H1 (cell line): ENCODE measurements around the gene APOA1. TPM values are rescaled to one million over a fixed set of nuclear protein-coding genes. Genes with fewer than 3 reads are reported as not detected.
A peak's percentile ranks its signal among the peaks of the same experiment; 100 is the strongest.

Experiments
- CTCF ChIA-PET: fragments of 300-600 bp; sonication (Branson Sonifier 250); formaldehyde crosslinking; loops from one replicate; lab custom pipeline; 2021; ENCODE audit not compliant: partially characterized antibody; lab: Charles Lee
- POLR2A ChIA-PET: fragments of 300-600 bp; sonication (Branson Sonifier 250); formaldehyde crosslinking; loops from one replicate; lab custom pipeline; 2021; ENCODE audit warnings: inconsistent platforms; ENCODE audit not compliant: partially characterized antibody; lab: Charles Lee
- DNase-seq, 2 experiments: peaks; one replicate each; pipeline versions ENCODE4 v3.0.0 to v3.0.0-alpha.2; 2010 to 2022; ENCODE audit warnings: low spot score in 2 of 2, low read depth in 1 of 2, mixed read lengths in 1 of 2
- FAIRE-seq: peaks from 2 replicates; lab custom pipeline; 2011; peaks lifted over from hg19 to GRCh38; lab: Jason Lieb, UNC
- H2AFZ ChIP-seq: 2 replicates; pipeline ENCODE4 v1.8.1; 2012; ENCODE audit warnings: low read length, inconsistent platforms
- H2AK5ac ChIP-seq: 2 replicates; pipeline ENCODE4 v1.6.1; 2013; ENCODE audit warnings: low read depth, low read length
- H2BK120ac ChIP-seq: replicated peaks from 2 replicates; pipeline ENCODE3; 2013; ENCODE audit warnings: low read depth, low read length, inconsistent platforms
- H2BK12ac ChIP-seq: 2 replicates; pipeline ENCODE4 v1.6.1; 2013; ENCODE audit warnings: low read depth, low read length
- H2BK15ac ChIP-seq: 2 replicates; pipeline ENCODE4 v1.6.1; 2013; ENCODE audit warnings: low read length
- H2BK20ac ChIP-seq: 2 replicates; pipeline ENCODE4 v1.6.1; 2013; ENCODE audit warnings: low read length
- H2BK5ac ChIP-seq: 2 replicates; pipeline ENCODE4 v1.6.1; 2013; ENCODE audit warnings: low read depth, low read length
- H3K14ac ChIP-seq: 2 replicates; pipeline ENCODE4 v1.6.1; 2013; ENCODE audit warnings: inconsistent platforms; ENCODE audit not compliant: insufficient read length
- H3K18ac ChIP-seq: 2 replicates; pipeline ENCODE4 v1.6.1; 2013; ENCODE audit warnings: low read length; ENCODE audit errors: extremely low read depth
- H3K23ac ChIP-seq: 2 replicates; pipeline ENCODE4 v1.6.1; 2013; ENCODE audit warnings: inconsistent platforms; ENCODE audit not compliant: insufficient read length
- H3K23me2 ChIP-seq: 2 replicates; pipeline ENCODE4 v1.6.1; 2013; ENCODE audit warnings: low read depth, low read length
- H3K27ac ChIP-seq: 2 replicates; pipeline ENCODE4 v1.6.1; 2011; ENCODE audit warnings: low read depth, low read length, inconsistent platforms
- H3K27me3 ChIP-seq, 4 experiments: replicated peaks in 1 of 4; 1 replicate in 1 of 4; 2 replicates in 3 of 4; pipeline versions ENCODE4 v1.6.1 to v1.8.1; 2011 to 2013; ENCODE audit warnings: low read length in 3 of 4, mild to moderate bottlenecking in 3 of 4, inconsistent platforms in 2 of 4, mixed read lengths in 2 of 4, moderate library complexity in 1 of 4; ENCODE audit not compliant: control insufficient read depth in 3 of 4, insufficient read depth in 3 of 4; ENCODE audit errors: extremely low read depth in 1 of 4
- H3K36me3 ChIP-seq, 4 experiments: 2 replicates each; pipeline versions ENCODE4 v1.6.1 to v1.8.1; 2011 to 2013; ENCODE audit warnings: mild to moderate bottlenecking in 4 of 4, low read length in 3 of 4, moderate library complexity in 2 of 4, control low read depth in 1 of 4, inconsistent platforms in 1 of 4; ENCODE audit not compliant: insufficient read depth in 4 of 4, control insufficient read depth in 2 of 4
- H3K4ac ChIP-seq: replicated peaks from 2 replicates; pipeline ENCODE3; 2013; ENCODE audit warnings: low read length, low read depth, mixed read lengths, inconsistent platforms; ENCODE audit not compliant: insufficient read length
- H3K4me1 ChIP-seq, 4 experiments: replicated peaks in 1 of 4; 1 replicate in 1 of 4; 2 replicates in 3 of 4; pipeline versions ENCODE4 v1.6.1 to v1.8.1; 2011 to 2013; ENCODE audit warnings: low read length in 3 of 4, inconsistent platforms in 2 of 4, mixed read lengths in 1 of 4; ENCODE audit not compliant: insufficient read depth in 4 of 4, control insufficient read depth in 3 of 4
- H3K4me2 ChIP-seq, 2 experiments: 2 replicates each; pipeline versions ENCODE4 v1.6.1 to v1.8.1; 2011 to 2013; ENCODE audit warnings: low read depth in 2 of 2, low read length in 2 of 2, control low read depth in 1 of 2, inconsistent platforms in 1 of 2, mild to moderate bottlenecking in 1 of 2; ENCODE audit not compliant: insufficient read depth in 1 of 2
- H3K4me3 ChIP-seq, 4 experiments: fragments of 200-600, 300-600 bp in 1 of 4; sonication (generic), shearing (Covaris generic), sonication (Bioruptor Twin) in 1 of 4; 2 replicates each; pipeline versions ENCODE4 v1.5.1 to v1.8.1; 2011 to 2016; ENCODE audit warnings: low read length in 4 of 4, low read depth in 3 of 4, control low read depth in 2 of 4, inconsistent platforms in 2 of 4, mild to moderate bottlenecking in 2 of 4, mixed read lengths in 1 of 4, moderate library complexity in 1 of 4; ENCODE audit not compliant: insufficient read depth in 2 of 4; ENCODE audit errors: extremely low read depth in 1 of 4
- H3K56ac ChIP-seq: replicated peaks from 2 replicates; pipeline ENCODE3; 2013; ENCODE audit warnings: low read depth, mild to moderate bottlenecking, mixed read lengths, low read length, inconsistent platforms; ENCODE audit not compliant: insufficient read length
- H3K79me1 ChIP-seq: 2 replicates; pipeline ENCODE4 v1.6.1; 2013; ENCODE audit warnings: low read depth, low read length, control low read depth
- H3K79me2 ChIP-seq, 2 experiments: 2 replicates each; pipeline versions ENCODE4 v1.6.1 to v1.8.1; 2012 to 2013; ENCODE audit warnings: low read length in 2 of 2, mild to moderate bottlenecking in 2 of 2, inconsistent platforms in 1 of 2; ENCODE audit not compliant: insufficient read depth in 2 of 2, control insufficient read depth in 1 of 2
- H3K9ac ChIP-seq, 4 experiments: replicated peaks in 1 of 4; 1 replicate in 1 of 4; 2 replicates in 3 of 4; pipeline versions ENCODE4 v1.6.1 to v1.8.1; 2011 to 2013; ENCODE audit warnings: low read depth in 3 of 4, low read length in 3 of 4, control low read depth in 2 of 4, mild to moderate bottlenecking in 2 of 4, moderate library complexity in 2 of 4, inconsistent platforms in 1 of 4; ENCODE audit errors: extremely low read depth in 1 of 4
- H3K9me3 ChIP-seq, 2 experiments: 2 replicates each; pipeline versions ENCODE4 v1.6.1 to v1.8.1; 2012 to 2013; ENCODE audit warnings: mild to moderate bottlenecking in 2 of 2, moderate library complexity in 2 of 2, control low read depth in 1 of 2, inconsistent platforms in 1 of 2, low read depth in 1 of 2, low read length in 1 of 2, mixed read lengths in 1 of 2; ENCODE audit not compliant: insufficient read depth in 2 of 2
- H4K20me1 ChIP-seq, 2 experiments: replicated peaks in 1 of 2; 2 replicates each; pipeline versions ENCODE3 to v1.8.1; 2011 to 2013; ENCODE audit warnings: inconsistent platforms in 2 of 2, low read length in 2 of 2, mild to moderate bottlenecking in 1 of 2; ENCODE audit not compliant: insufficient read depth in 2 of 2, control insufficient read depth in 1 of 2
- H4K5ac ChIP-seq: 2 replicates; pipeline ENCODE4 v1.6.1; 2013; ENCODE audit warnings: low read length, low read depth, mixed read lengths, inconsistent platforms; ENCODE audit not compliant: insufficient read length
- H4K8ac ChIP-seq: 2 replicates; pipeline ENCODE4 v1.8.0; 2013; ENCODE audit warnings: mild to moderate bottlenecking, moderate library complexity, low read length, inconsistent platforms; ENCODE audit not compliant: insufficient read depth; ENCODE audit errors: extremely low read depth
- H4K91ac ChIP-seq: replicated peaks from 2 replicates; pipeline ENCODE3; 2013; ENCODE audit warnings: low read length, mixed read lengths, inconsistent platforms; ENCODE audit not compliant: insufficient read length
- CREB1 ChIP-seq: IDR thresholded peaks from 2 replicates; pipeline ENCODE4 v1.6.1; 2012; ENCODE audit warnings: inconsistent platforms
- RAD21 ChIP-seq, 2 experiments: IDR thresholded peaks in 1 of 2; conservative IDR thresholded peaks in 1 of 2; 2 replicates each; pipeline ENCODE4 v1.6.1; 2011; ENCODE audit warnings: low read depth in 2 of 2, low read length in 2 of 2, improper control_type of control experiment in 1 of 2, inconsistent platforms in 1 of 2, mild to moderate bottlenecking in 1 of 2, moderate library complexity in 1 of 2
- RXRA ChIP-seq: IDR thresholded peaks from 2 replicates; pipeline ENCODE4 v1.6.1; 2011; ENCODE audit warnings: low read depth, mild to moderate bottlenecking, low read length, moderate library complexity; ENCODE audit not compliant: insufficient read depth
- SP4 ChIP-seq: IDR thresholded peaks from 2 replicates; pipeline ENCODE4 v1.6.1; 2012; ENCODE audit warnings: low read length, inconsistent platforms
- TAF1 ChIP-seq: IDR thresholded peaks from 2 replicates; pipeline ENCODE4 v1.6.1; 2011; ENCODE audit warnings: mild to moderate bottlenecking, low read depth, low read length
- TBP ChIP-seq: IDR thresholded peaks from 2 replicates; pipeline ENCODE4 v1.6.1; 2011; ENCODE audit warnings: low read depth, low read length, improper control_type of control experiment
- WGBS, 2 experiments: shearing (Covaris generic) in 1 of 2; methylation state at CpG; one replicate each; pipeline versions ENCODE4 v1.1.6 to v1.1.7; 2013 to 2015; ENCODE audit warnings: low lambda C conversion rate in 2 of 2, mixed read lengths in 2 of 2, inconsistent platforms in 1 of 2, low coverage in 1 of 2, missing lambda C conversion rate in 1 of 2; ENCODE audit not compliant: insufficient replicate concordance in 2 of 2, insufficient coverage in 1 of 2, insufficient read length in 1 of 2; ENCODE audit errors: extremely low coverage in 1 of 2, missing lambda C conversion rate in 1 of 2; 5-methylcytosine and 5-hydroxymethylcytosine counted together
- polyA plus RNA-seq, 7 experiments: library from polyadenylated mRNA; depleted of rRNA in 3 of 7; stranded (reverse) in 5 of 7; unstranded in 2 of 7; fragments of >200 nt in 5 of 7; fragments of 200-250 nt in 2 of 7; gene quantifications; 1 replicate in 5 of 7; 2 replicates in 1 of 7; 4 replicates in 1 of 7; pipeline versions ENCODE4 v1.2.1 to v1.2.3, GENCODE V29; 2011 to 2013; ENCODE audit warnings: missing spikeins in 2 of 7, mixed read lengths in 2 of 7
- total RNA-seq: library from RNA; stranded (reverse); fragmentation: NEBNext Ultra II Directional; extraction: Animal tissue kit (Norgen Biotek cat#: 25700); gene quantifications from 2 replicates; pipeline ENCODE4 v1.2.1, GENCODE V29; 2021
- TF ChIP-seq, protein P1 (sequence below), 3 experiments: IDR thresholded peaks; 1 replicate in 2 of 3; 2 replicates in 1 of 3; pipeline versions ENCODE4 v1.5.1 to v1.6.1; 2011; ENCODE audit warnings: low read length in 3 of 3, mild to moderate bottlenecking in 3 of 3, inconsistent platforms in 2 of 3, low read depth in 1 of 3, moderate library complexity in 1 of 3; ENCODE audit not compliant: insufficient read depth in 1 of 3; ENCODE audit errors: control extremely low read depth in 1 of 3

APOA1 gene
- total and polyA plus RNA-seq, 2 of the 8 experiments (the other 6 are each of a cell fraction or from before 2014, with no cell fraction given), result 0.80 TPM; not detected in 1

DNA sequence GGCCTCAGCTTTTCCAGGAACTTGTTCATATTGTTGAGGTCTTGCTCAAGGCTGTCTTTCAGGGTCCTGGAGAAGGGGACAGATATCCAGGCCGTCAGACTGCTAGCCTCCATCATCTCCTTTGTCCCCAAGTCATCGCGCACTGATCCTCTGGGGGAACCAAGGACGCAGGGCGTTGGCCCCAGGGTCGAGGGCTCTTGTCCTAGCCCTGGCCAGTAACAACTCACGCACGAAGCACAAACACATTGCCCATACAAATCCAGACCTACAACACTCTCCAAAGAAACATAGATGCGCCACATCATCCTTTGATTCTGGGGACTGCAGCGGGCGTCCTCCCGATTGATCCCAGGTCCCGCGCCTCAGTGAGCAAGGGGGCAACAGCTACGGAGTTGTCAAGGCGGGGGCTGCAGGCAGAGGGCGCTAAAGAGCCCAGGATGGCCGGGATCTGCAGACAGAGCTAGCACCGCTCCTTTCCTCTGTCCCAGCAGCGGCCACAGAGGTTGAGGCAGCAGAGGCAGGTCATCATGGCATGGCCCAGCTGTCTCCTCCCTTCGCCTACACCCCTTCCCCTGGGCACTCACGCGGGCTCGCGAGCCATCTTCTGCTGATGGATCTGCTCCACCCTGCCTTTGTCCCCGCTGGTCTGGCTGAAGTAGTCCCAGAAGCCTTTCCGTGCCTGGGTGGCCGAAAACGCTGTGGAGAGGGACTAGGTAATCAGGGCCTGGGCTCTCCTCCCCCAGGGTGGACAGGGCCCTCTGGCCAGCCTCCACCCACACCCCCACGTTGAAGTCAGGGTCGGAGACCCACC, 46.2 kb downstream of the APOA1 start:
- H3K4ac ChIP-seq, result no peak overlapping the region
- peak overlapping the region; percentile 86 for H3K18ac ChIP-seq
- H2AFZ ChIP-seq, result peak overlapping the region; percentile 95
- H3K27ac ChIP-seq, result no peak overlapping the region
- no peak overlapping the region for H3K14ac ChIP-seq
- H3K9ac ChIP-seq, result no peak overlapping the region
- peak overlapping the region; percentile 71; the same call in 1 of the 2 replicates for H2BK12ac ChIP-seq
- CTCF ChIA-PET, result interaction anchor here (0.6 to 12.1 kb wide), 38 partner anchors 8 to 435 kb away, joined by 3 to 237 read pairs (median 4); partner anchors contain the start of genes APOA1, APOA4, APOC3 and BUD13
- H2BK5ac ChIP-seq, result peak overlapping the region; percentile 18; the same call in 1 of the 2 replicates
- H4K91ac ChIP-seq, result peak overlapping the region; percentile 48
- H2BK15ac ChIP-seq, result peak overlapping the region; percentile 97
- no peak overlapping the region for H3K23ac ChIP-seq
- H3K56ac ChIP-seq, result no peak overlapping the region
- H4K20me1 ChIP-seq, result no peaks in the 10 kb centered on the region
- H2BK120ac ChIP-seq, result no peak overlapping the region
- H4K5ac ChIP-seq, result peak overlapping the region; percentile 16
- peaks cover 0 to 11% (median 3%) of the 10 kb centered on the region in 4 experiments; a peak in 4 of 7 replicates for H3K27me3 ChIP-seq
- no peaks in the 10 kb centered on the region for H3K9me3 ChIP-seq
- peak overlapping the region; percentile 87 for H4K8ac ChIP-seq
- H3K36me3 ChIP-seq, result peaks cover 0 to 4% (median 3%) of the 10 kb centered on the region in 4 experiments; a peak in 4 of 8 replicates
- peaks cover 0 to 15% of the 10 kb centered on the region in 2 experiments; a peak in 2 of 4 replicates for H3K79me2 ChIP-seq
- H3K4me1 ChIP-seq, result peaks cover 4 to 14% (median 7%) of the 10 kb centered on the region in 4 experiments
- H2AK5ac ChIP-seq, result no peak overlapping the region
- H2BK20ac ChIP-seq, result 0 out of 2 replicates have a peak overlapping the region, but pooled peaks have one; percentile 77
- POLR2A ChIA-PET, result interaction anchor here (0.9 to 6.0 kb wide), 5 partner anchors 14 to 354 kb away, joined by 3 to 29 read pairs (median 7); partner anchors contain the start of genes APOC3, BUD13 and PAFAH1B2
- H3K79me1 ChIP-seq, result peaks cover 5% of the 10 kb centered on the region; the same call in 1 of the 2 replicates
- peak overlapping the region in 1 of 2 experiments; percentile 54; a peak in 3 of 4 replicates for H3K4me2 ChIP-seq
- DNase-seq (peak; percentile 56 to 99), FAIRE-seq (no peak)
- WGBS, 2 experiments, result 40% methylated on average over 28 of the region's 31 CpGs; no CpG with 5 or more reads in 1 of the 2 experiments
- H3K23me2 ChIP-seq, result peaks cover 11% of the 10 kb centered on the region
- H3K4me3 ChIP-seq, result no peak overlapping the region
- no peak for TF ChIP-seq SP4
- peak; percentile 87 to 88 for TF ChIP-seq RAD21 (IDR thresholded peaks at IDR 0.05 in 1 of 2, conservative IDR thresholded peaks at IDR 0.05 in 1 of 2; ENCODE audit: low read depth in 2 of 2, low read length in 2 of 2)
- TF ChIP-seq TBP, result 0 out of 2 replicates have a peak, but pooled peaks have one; percentile 29
- 0 out of 2 replicates have a peak, but pooled peaks have one; percentile 29 for TF ChIP-seq TAF1
- TF ChIP-seq RXRA, result 0 out of 2 replicates have a peak, but pooled peaks have one; percentile 18
- TF ChIP-seq CREB1, result peak; percentile 67
- TF ChIP-seq, protein P1, sequence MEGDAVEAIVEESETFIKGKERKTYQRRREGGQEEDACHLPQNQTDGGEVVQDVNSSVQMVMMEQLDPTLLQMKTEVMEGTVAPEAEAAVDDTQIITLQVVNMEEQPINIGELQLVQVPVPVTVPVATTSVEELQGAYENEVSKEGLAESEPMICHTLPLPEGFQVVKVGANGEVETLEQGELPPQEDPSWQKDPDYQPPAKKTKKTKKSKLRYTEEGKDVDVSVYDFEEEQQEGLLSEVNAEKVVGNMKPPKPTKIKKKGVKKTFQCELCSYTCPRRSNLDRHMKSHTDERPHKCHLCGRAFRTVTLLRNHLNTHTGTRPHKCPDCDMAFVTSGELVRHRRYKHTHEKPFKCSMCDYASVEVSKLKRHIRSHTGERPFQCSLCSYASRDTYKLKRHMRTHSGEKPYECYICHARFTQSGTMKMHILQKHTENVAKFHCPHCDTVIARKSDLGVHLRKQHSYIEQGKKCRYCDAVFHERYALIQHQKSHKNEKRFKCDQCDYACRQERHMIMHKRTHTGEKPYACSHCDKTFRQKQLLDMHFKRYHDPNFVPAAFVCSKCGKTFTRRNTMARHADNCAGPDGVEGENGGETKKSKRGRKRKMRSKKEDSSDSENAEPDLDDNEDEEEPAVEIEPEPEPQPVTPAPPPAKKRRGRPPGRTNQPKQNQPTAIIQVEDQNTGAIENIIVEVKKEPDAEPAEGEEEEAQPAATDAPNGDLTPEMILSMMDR (IDR thresholded peaks at IDR 0.05; ENCODE audit: control extremely low read depth in 1 of 3, insufficient read depth in 1 of 3, low read depth in 1 of 3, low read length in 3 of 3), result peak; percentile 91 to 98 (median 95)
